Dendritic cell treated with granulocyte-macrophage colony-stimulating factor and Interleukin-4, amounts not matched to agents 40 ng/mL and 50 ng/mL, for 4 days (primary cell): ENCODE results near the gene GPR61.

Source experiments
- H3K27ac Mint-ChIP-seq: one replicate; pipeline ENCODE4 v1.8.0; 2022; ENCODE audit warnings: mild to moderate bottlenecking, mixed read lengths
- H3K27me3 Mint-ChIP-seq: one replicate; pipeline ENCODE4 v1.8.0; 2022; ENCODE audit warnings: mild to moderate bottlenecking, mixed read lengths
- H3K36me3 Mint-ChIP-seq: one replicate; pipeline ENCODE4 v1.8.0; 2022; ENCODE audit warnings: low read depth, mixed read lengths
- H3K4me1 Mint-ChIP-seq: one replicate; pipeline ENCODE4 v1.8.0; 2022; ENCODE audit warnings: low read depth, mixed read lengths
- H3K4me3 Mint-ChIP-seq: one replicate; pipeline ENCODE4 v1.8.0; 2022; ENCODE audit warnings: mild to moderate bottlenecking, moderate library complexity, mixed read lengths
- H3K9me3 Mint-ChIP-seq: one replicate; pipeline ENCODE4 v1.8.0; 2022; ENCODE audit warnings: mixed read lengths
- intact Hi-C: fragments of 100-400 bp; cut with micrococcal nuclease; formaldehyde crosslinking; loops from one replicate; pipeline ENCODE4 v1.15.0; 2022

Gene GPR61

DNA sequence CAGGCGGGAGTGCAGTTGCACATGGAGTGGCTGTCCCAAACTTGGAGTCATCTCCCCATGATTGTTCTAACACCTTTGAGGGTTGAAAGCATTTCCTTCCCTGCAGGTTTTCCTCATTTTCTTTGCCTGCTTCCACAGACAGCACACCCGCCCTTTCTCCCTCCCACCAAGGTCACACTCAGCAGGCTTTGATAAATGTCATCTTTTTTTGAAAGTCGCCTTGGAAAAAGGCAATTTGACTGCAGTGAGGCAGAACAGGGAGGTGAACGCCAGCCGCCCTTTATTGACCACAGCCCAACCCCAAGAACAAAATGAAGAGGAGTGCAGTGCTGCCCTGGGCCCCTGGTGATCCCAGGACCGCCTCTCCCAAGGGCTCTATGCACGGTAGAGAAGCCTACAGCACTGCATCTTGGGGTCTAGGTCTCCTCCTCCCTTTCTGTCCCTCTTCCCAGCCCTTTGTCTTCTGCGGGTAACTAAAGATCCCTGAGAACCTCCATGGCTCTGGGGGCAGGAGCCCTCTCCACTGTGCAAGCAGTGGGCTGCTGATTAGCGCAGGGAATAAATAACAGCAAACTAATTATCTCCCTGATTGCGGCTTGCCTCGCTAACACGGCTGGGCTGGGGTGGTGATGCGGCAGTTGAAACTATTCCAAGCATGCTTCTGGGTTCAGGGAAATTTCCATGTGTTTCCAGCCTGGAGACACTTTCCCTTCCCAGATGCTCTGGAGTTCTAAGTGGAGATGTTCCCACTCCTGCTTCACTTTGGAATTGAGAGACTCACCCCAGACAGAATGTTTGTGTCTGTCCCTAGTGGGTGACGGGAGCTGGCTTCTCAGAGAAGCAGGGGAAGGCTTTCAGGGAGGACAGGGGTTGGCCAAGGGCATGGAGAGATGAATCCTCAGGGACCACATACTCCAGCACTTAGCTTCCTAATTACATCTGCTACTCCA, 18.4 kb upstream of the GPR61 start:
- no peaks in the 10 kb centered on the region for H3K9me3 Mint-ChIP-seq
- intact Hi-C loops, result no loop called here

DNA sequence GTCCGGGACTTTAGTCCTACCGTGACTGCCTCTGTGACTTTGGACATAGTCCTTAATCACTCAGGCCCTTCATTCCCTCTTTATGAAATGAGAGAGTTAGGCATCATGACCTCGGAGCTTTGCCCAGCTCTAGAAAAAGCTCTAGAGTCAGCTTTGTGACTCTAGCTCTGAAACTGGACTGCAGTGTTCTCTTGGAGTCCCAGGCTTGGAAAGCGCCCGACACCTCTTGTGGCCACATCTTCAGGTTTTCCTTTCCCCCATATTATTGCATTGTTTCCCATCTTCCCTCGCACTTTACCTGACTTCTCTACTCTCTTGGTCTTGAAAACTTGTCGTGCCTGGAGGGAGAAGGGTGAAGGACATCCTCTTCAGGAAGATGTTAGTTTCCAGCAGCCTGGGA, 17.6 kb upstream of the GPR61 start:
- Mint-ChIP-seq H3K36me3 (no peaks in the 10 kb centered on the region), H3K4me1 (no peaks in the 10 kb centered on the region), H3K27me3 (peaks cover 8% of the 10 kb centered on the region), H3K4me3 (no peak overlapping the region), H3K27ac (no peak overlapping the region), H3K9me3 (no peaks in the 10 kb centered on the region)
- intact Hi-C loops, result no loop called here

More for the DNA sequence above, 18.4 kb upstream of the GPR61 start:
- Mint-ChIP-seq H3K27me3 (peaks cover 8% of the 10 kb centered on the region), H3K4me3 (no peak overlapping the region), H3K36me3 (no peaks in the 10 kb centered on the region), H3K4me1 (no peaks in the 10 kb centered on the region), H3K27ac (no peak overlapping the region)

DNA sequence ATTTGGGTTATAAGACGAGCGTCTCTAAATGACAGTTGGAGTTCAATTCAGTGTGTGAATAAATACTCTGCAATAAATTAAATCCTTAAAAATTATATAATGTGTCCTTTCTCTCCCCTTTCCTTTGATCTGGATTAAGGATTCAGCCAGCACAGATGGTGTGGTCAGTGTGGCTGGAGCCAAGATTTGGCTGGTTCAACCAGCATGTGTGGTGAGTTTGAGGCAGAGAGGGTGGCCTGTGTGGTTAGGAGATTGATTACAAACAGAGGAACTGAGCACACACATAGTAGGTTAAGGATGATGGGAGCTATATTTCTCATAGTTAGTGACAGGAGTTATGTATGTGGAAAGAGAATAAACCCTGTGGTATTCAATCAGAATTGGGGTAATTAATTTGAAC, 16.0 kb upstream of the GPR61 start:
- no peak overlapping the region for H3K27ac Mint-ChIP-seq
- no peaks in the 10 kb centered on the region for H3K36me3 Mint-ChIP-seq
- H3K4me1 Mint-ChIP-seq, result no peaks in the 10 kb centered on the region
- H3K9me3 Mint-ChIP-seq, result no peaks in the 10 kb centered on the region
- peaks cover 8% of the 10 kb centered on the region for H3K27me3 Mint-ChIP-seq
- intact Hi-C loops, result no loop called here
- H3K4me3 Mint-ChIP-seq, result no peak overlapping the region

- H3K4me3 Mint-ChIP-seq, result no peak overlapping the region
- H3K36me3 Mint-ChIP-seq, result no peaks in the 10 kb centered on the region
- peaks cover 3% of the 10 kb centered on the region for H3K4me1 Mint-ChIP-seq
- H3K27me3 Mint-ChIP-seq, result no peaks in the 10 kb centered on the region
- no peaks in the 10 kb centered on the region for H3K9me3 Mint-ChIP-seq
- intact Hi-C loops, result no loop called here
- H3K27ac Mint-ChIP-seq, result no peak overlapping the region
Measured at GRCh38 chr1:109527098-109527811, 12.4 kb upstream of the GPR61 start.

- no peaks in the 10 kb centered on the region for H3K27me3 Mint-ChIP-seq
- no peak overlapping the region for H3K4me3 Mint-ChIP-seq
- H3K4me1 Mint-ChIP-seq, result peaks cover 10% of the 10 kb centered on the region
- intact Hi-C loops, result no loop called here
- H3K27ac Mint-ChIP-seq, result no peak overlapping the region
- H3K36me3 Mint-ChIP-seq, result no peaks in the 10 kb centered on the region
- no peaks in the 10 kb centered on the region for H3K9me3 Mint-ChIP-seq
Measured at GRCh38 chr1:109527846-109528695, 11.6 kb upstream of the GPR61 start.

GRCh38 chr1:109528712-109529111, 11.0 kb upstream of the GPR61 start:
- H3K4me3 Mint-ChIP-seq, result no peak overlapping the region
- H3K9me3 Mint-ChIP-seq, result no peaks in the 10 kb centered on the region
- no peaks in the 10 kb centered on the region for H3K27me3 Mint-ChIP-seq
- H3K36me3 Mint-ChIP-seq, result no peaks in the 10 kb centered on the region
- H3K4me1 Mint-ChIP-seq, result peaks cover 10% of the 10 kb centered on the region
- no peak overlapping the region for H3K27ac Mint-ChIP-seq
- intact Hi-C loops, result no loop called here

DNA sequence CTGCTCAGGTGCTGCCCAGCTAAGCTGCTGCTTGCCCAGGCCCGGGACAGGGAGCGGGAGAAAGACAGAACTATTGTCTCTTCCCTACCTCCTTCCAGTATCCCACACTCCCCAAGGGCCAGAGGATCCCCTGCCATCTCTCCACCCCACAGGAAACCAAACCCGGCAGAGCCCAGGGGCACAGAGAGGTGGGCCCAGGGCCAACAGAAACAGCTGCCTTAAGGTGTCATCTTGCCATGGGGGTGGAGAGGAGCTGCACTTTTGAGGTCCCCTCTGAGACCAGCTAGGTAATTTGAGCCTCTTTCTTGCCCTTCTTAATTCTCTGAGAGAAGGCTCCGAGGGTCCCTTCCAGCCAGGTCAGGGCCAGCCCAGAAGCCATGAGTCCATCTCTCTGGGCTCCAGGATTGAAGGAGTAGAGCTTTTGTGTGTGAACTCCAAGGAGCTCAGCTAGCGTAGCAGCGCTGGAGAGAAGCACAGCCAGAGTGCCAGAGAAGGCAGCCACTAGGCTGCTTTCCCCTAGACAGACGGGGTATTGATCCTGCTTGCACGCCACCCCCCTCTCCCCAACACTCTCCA, 9.7 kb upstream of the GPR61 start:
- Mint-ChIP-seq H3K4me1 (peaks cover 17% of the 10 kb centered on the region), H3K4me3 (no peak overlapping the region), H3K36me3 (no peaks in the 10 kb centered on the region), H3K27ac (no peak overlapping the region), H3K27me3 (no peaks in the 10 kb centered on the region), H3K9me3 (no peaks in the 10 kb centered on the region)
- intact Hi-C loops, result loop anchor here (5.0 to 10.0 kb wide), 2 partner anchors 103 to 265 kb away; partner anchors contain the start of gene PSMA5

- Mint-ChIP-seq H3K27ac (no peak overlapping the region), H3K4me1 (peaks cover 17% of the 10 kb centered on the region), H3K4me3 (no peak overlapping the region), H3K36me3 (no peaks in the 10 kb centered on the region), H3K9me3 (no peaks in the 10 kb centered on the region), H3K27me3 (no peaks in the 10 kb centered on the region)
- intact Hi-C loops, result loop anchor here (5.0 to 10.0 kb wide), 2 partner anchors 103 to 266 kb away; partner anchors contain the start of gene PSMA5
Measured at GRCh38 chr1:109530457-109531087, 9.1 kb upstream of the GPR61 start.

- no peak overlapping the region for H3K27ac Mint-ChIP-seq
- no peaks in the 10 kb centered on the region for H3K9me3 Mint-ChIP-seq
- no peaks in the 10 kb centered on the region for H3K27me3 Mint-ChIP-seq
- peaks cover 17% of the 10 kb centered on the region for H3K4me1 Mint-ChIP-seq
- H3K4me3 Mint-ChIP-seq, result no peak overlapping the region
- H3K36me3 Mint-ChIP-seq, result no peaks in the 10 kb centered on the region
- intact Hi-C loops, result loop anchor here (5.0 to 10.0 kb wide), 2 partner anchors 104 to 267 kb away; partner anchors contain the start of gene PSMA5
Measured at GRCh38 chr1:109531380-109531779, 8.3 kb upstream of the GPR61 start.

DNA sequence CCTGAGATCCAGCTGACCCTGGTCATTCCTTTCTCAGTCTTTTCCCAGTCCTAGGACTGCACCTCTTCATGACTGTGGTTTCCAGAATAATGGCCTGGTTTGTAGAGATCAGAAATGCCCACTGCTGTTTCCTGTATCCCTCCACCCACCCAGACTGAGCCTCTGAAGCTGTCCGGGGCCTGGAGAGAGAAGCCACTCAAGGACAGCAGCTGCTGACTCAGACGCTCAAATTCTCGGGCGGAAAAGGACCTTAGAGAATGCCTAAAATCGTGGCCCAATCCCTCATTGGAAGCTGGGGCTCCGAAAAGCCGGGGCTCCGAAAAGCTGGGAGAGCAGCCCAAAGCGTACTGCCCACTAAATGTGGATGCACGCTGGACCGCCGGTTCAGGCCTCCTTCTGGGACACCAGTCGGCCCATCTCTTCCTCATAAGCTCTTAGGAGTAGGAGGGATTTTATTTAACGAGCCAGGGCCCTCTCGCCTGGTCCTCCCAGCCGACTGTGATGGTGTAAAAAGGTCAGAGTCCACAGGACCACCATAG, 7.8 kb upstream of the GPR61 start:
- Mint-ChIP-seq H3K4me1 (peaks cover 17% of the 10 kb centered on the region), H3K27ac (no peak overlapping the region), H3K4me3 (no peak overlapping the region), H3K36me3 (no peaks in the 10 kb centered on the region), H3K27me3 (no peaks in the 10 kb centered on the region), H3K9me3 (no peaks in the 10 kb centered on the region)
- intact Hi-C loops, result loop anchor here (1.0 to 10.0 kb wide), 4 partner anchors 38 to 267 kb away; partner anchors contain the start of genes CYB561D1 and PSMA5

GRCh38 chr1:109532365-109533136, 7.1 kb upstream of the GPR61 start:
- Mint-ChIP-seq H3K36me3 (no peaks in the 10 kb centered on the region), H3K4me3 (peak overlapping the region; percentile 33), H3K27me3 (no peaks in the 10 kb centered on the region), H3K4me1 (peaks cover 17% of the 10 kb centered on the region), H3K27ac (peak overlapping the region; percentile 28), H3K9me3 (no peaks in the 10 kb centered on the region)
- intact Hi-C loops, result loop anchor here (1.0 to 10.0 kb wide), 4 partner anchors 38 to 268 kb away; partner anchors contain the start of genes CYB561D1 and PSMA5

- Mint-ChIP-seq H3K4me3 (no peak overlapping the region), H3K36me3 (no peaks in the 10 kb centered on the region), H3K27ac (no peak overlapping the region), H3K9me3 (no peaks in the 10 kb centered on the region), H3K4me1 (peaks cover 17% of the 10 kb centered on the region), H3K27me3 (no peaks in the 10 kb centered on the region)
- intact Hi-C loops, result loop anchor here (5.0 to 10.0 kb wide), 2 partner anchors 107 to 270 kb away; partner anchors contain the start of gene PSMA5
Measured at GRCh38 chr1:109534307-109534858, 5.3 kb upstream of the GPR61 start.
